Hindlimb muscle (tissue), 1 donor: ENCODE data around the gene ISOC2. TPM values are rescaled to one million over a fixed set of nuclear protein-coding genes. Genes with fewer than 3 reads are reported as not detected.

ENCODE experiments used
- DNase-seq: peaks from one replicate; pipeline ENCODE4 v3.0.0-alpha.2; 2013
- polyA plus RNA-seq: library from polyadenylated mRNA; unstranded; fragments of 120-200 nt; gene quantifications from one replicate; pipeline ENCODE4 v1.2.1, GENCODE V29; 2013; ENCODE audit not compliant: insufficient read length

The ISOC2 gene
- polyA plus RNA-seq, 1 donor, result 36.1 TPM

- no peak for DNase-seq
Measured at GRCh38 chr19:55489711-55490477, 28.5 kb upstream of the ISOC2 start.

- no peak for DNase-seq
Measured at GRCh38 chr19:55488986-55489710, 27.7 kb upstream of the ISOC2 start.

GRCh38 chr19:55487924-55488687 is 26.7 kb upstream of the ISOC2 start, which contains the start of gene SSC5D:
Gene SSC5D, plus strand, starts transcription at chr19:55488436. Its CDS starts 154 bp downstream, at chr19:55488590.
- DNase-seq, result peak; percentile 71

GRCh38 chr19:55486971-55487923 is 25.8 kb upstream of the ISOC2 start:
- DNase-seq, result peak; percentile 97

GRCh38 chr19:55486043-55486970 is 24.9 kb upstream of the ISOC2 start:
- no peak for DNase-seq

- no peak for DNase-seq
Measured at GRCh38 chr19:55485439-55486011, 24.1 kb upstream of the ISOC2 start.

- DNase-seq, result peak; percentile 80
Measured at GRCh38 chr19:55484593-55485438, 23.4 kb upstream of the ISOC2 start, which contains the start of gene NAT14. Gene NAT14, plus strand, starts transcription at chr19:55485188. Its CDS starts 521 bp downstream, at chr19:55485709.

- DNase-seq, result no peak
Measured at GRCh38 chr19:55483706-55484592, 22.5 kb upstream of the ISOC2 start.

GRCh38 chr19:55482967-55483705 is 21.7 kb upstream of the ISOC2 start:
- no peak for DNase-seq

GRCh38 chr19:55482156-55482961 is 20.9 kb upstream of the ISOC2 start:
- DNase-seq, result no peak

GRCh38 chr19:55481794-55482155 is 20.3 kb upstream of the ISOC2 start:
- no peak for DNase-seq

GRCh38 chr19:55481148-55481793 is 19.8 kb upstream of the ISOC2 start:
- DNase-seq, result no peak

GRCh38 chr19:55479451-55480230 is 18.2 kb upstream of the ISOC2 start:
- no peak for DNase-seq

- DNase-seq, result no peak
Measured at GRCh38 chr19:55479045-55479444, 17.6 kb upstream of the ISOC2 start.

- no peak for DNase-seq
Measured at GRCh38 chr19:55478364-55478763, 16.9 kb upstream of the ISOC2 start.
